ENCODE results near the gene PGPEP1. TPM values are rescaled to one million over a fixed set of nuclear protein-coding genes. Genes with fewer than 3 reads are reported as not detected.
A peak's percentile ranks its signal among the peaks of the same experiment; 100 is the strongest.
"Not testable (repeated sequence)": the region's sequence is repeated elsewhere in the genome, so short reads cannot be mapped to it uniquely, and the experiment has no call there.

The PGPEP1 gene
- total RNA-seq, 1 donor from 2014 or later, result 5.2 TPM

- Mint-ChIP-seq H3K36me3 (ENCODE audit: low read depth) (no peaks in the 10 kb centered on the region), H3K4me3 (peak overlapping the region; percentile 95)
Observed at GRCh38 chr19:18321734-18322102, 18.7 kb upstream of the PGPEP1 start.

GRCh38 chr19:18322318-18322758 is 18.1 kb upstream of the PGPEP1 start:
- H3K4me1 Mint-ChIP-seq, result peaks cover 30% of the 10 kb centered on the region
- H3K4me3 Mint-ChIP-seq, result peak overlapping the region; percentile 95
- TF ChIP-seq, protein P1, sequence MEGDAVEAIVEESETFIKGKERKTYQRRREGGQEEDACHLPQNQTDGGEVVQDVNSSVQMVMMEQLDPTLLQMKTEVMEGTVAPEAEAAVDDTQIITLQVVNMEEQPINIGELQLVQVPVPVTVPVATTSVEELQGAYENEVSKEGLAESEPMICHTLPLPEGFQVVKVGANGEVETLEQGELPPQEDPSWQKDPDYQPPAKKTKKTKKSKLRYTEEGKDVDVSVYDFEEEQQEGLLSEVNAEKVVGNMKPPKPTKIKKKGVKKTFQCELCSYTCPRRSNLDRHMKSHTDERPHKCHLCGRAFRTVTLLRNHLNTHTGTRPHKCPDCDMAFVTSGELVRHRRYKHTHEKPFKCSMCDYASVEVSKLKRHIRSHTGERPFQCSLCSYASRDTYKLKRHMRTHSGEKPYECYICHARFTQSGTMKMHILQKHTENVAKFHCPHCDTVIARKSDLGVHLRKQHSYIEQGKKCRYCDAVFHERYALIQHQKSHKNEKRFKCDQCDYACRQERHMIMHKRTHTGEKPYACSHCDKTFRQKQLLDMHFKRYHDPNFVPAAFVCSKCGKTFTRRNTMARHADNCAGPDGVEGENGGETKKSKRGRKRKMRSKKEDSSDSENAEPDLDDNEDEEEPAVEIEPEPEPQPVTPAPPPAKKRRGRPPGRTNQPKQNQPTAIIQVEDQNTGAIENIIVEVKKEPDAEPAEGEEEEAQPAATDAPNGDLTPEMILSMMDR (conservative IDR thresholded peaks at IDR 0.05), result no peak
- peak; percentile 40 for DNase-seq (ENCODE audit: low read depth, low spot score)
- no peaks in the 10 kb centered on the region for H3K9me3 Mint-ChIP-seq
- peak overlapping the region; percentile 76 for H3K27ac Mint-ChIP-seq (ENCODE audit: unreplicated experiment)
- no peaks in the 10 kb centered on the region for H3K27me3 Mint-ChIP-seq (ENCODE audit: low read depth)
- no peaks in the 10 kb centered on the region for H3K36me3 Mint-ChIP-seq (ENCODE audit: low read depth)

More at GRCh38 chr19:18321734-18322102, 18.7 kb upstream of the PGPEP1 start:
- TF ChIP-seq, protein P1 (conservative IDR thresholded peaks at IDR 0.05), result no peak
- Mint-ChIP-seq H3K4me1 (peaks cover 30% of the 10 kb centered on the region), H3K27me3 (ENCODE audit: low read depth) (no peaks in the 10 kb centered on the region), H3K9me3 (no peaks in the 10 kb centered on the region), H3K27ac (ENCODE audit: unreplicated experiment) (peak overlapping the region; percentile 76)
- no peak for DNase-seq (ENCODE audit: low read depth, low spot score)

GRCh38 chr19:18322759-18323460 is 17.5 kb upstream of the PGPEP1 start, which contains the start of gene LSM4:
LSM4 (minus strand) TSS chr19:18323076; CDS start chr19:18323020, 56 bp downstream.
- Mint-ChIP-seq H3K36me3 (ENCODE audit: low read depth) (no peaks in the 10 kb centered on the region), H3K9me3 (no peaks in the 10 kb centered on the region), H3K27ac (ENCODE audit: unreplicated experiment) (peak within 1 kb of the TSS; percentile 90), H3K4me3 (peak within 1 kb of the TSS; percentile 95), H3K4me1 (peaks cover 30% of the 10 kb centered on the region), H3K27me3 (ENCODE audit: low read depth) (no peaks in the 10 kb centered on the region)
- DNase-seq (ENCODE audit: low read depth, low spot score), result peak; percentile 97
- TF ChIP-seq, protein P1 (conservative IDR thresholded peaks at IDR 0.05), result peak; percentile 47

DNA sequence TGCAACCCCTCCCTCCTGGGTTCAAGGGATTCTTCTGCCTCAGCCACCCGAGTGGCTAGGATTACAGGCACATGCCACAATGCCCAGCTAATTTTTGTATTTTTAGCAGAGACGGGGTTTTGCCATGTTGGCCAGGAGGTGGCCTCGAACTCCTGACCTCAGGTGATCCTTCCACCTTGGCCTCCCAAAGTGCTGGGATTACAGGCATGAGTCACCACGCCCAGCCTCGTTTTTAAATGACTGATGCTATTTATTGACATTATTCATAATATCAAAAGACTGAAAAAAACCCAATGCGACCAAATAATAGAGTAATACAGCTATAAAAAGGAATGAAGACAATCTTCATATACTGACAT is 16.0 kb upstream of the PGPEP1 start:
- DNase-seq (ENCODE audit: low read depth, low spot score); H3K36me3 Mint-ChIP-seq (ENCODE audit: low read depth); H3K27me3 Mint-ChIP-seq (ENCODE audit: low read depth); H3K9me3 Mint-ChIP-seq; H3K27ac Mint-ChIP-seq (ENCODE audit: unreplicated experiment): not testable (repeated sequence)
- peaks cover 43% of the 10 kb centered on the region for H3K4me1 Mint-ChIP-seq
- peak overlapping the region; percentile 95 for H3K4me3 Mint-ChIP-seq

DNA sequence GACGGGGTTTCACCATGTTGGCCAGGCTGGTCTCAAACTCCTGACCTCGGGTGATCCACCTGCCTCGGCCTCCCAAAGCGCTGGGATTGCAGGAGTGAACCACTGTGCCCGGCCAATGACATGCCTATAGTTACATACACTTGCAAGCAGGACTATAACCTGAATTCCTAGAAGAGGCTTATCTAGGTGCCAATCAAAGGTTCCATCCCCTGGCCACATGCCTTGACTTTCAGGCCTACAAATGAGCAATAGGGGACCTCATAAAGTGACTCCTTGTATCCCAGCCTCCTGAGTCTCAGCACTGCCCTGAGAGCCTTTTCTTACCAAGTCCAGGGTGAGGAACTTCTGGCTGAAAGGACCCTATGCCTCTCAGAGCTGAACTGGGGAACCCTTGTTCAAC is 13.6 kb upstream of the PGPEP1 start:
- Mint-ChIP-seq H3K4me3 (no peak overlapping the region), H3K9me3 (no peaks in the 10 kb centered on the region), H3K27me3 (ENCODE audit: low read depth) (peaks cover 3% of the 10 kb centered on the region), H3K27ac (ENCODE audit: unreplicated experiment) (no peak overlapping the region), H3K4me1 (peaks cover 35% of the 10 kb centered on the region), H3K36me3 (ENCODE audit: low read depth) (no peaks in the 10 kb centered on the region)
- TF ChIP-seq, protein P1 (conservative IDR thresholded peaks at IDR 0.05), result no peak
- DNase-seq (ENCODE audit: low read depth, low spot score), result no peak

GRCh38 chr19:18328340-18329034 is 11.9 kb upstream of the PGPEP1 start:
- TF ChIP-seq, protein P1 (conservative IDR thresholded peaks at IDR 0.05), result peak; percentile 85
- H3K9me3 Mint-ChIP-seq, result no peaks in the 10 kb centered on the region
- H3K27ac Mint-ChIP-seq (ENCODE audit: unreplicated experiment), result peak overlapping the region; percentile 46
- peak overlapping the region; percentile 77 for H3K4me3 Mint-ChIP-seq
- peak; percentile 81 for DNase-seq (ENCODE audit: low read depth, low spot score)
- H3K36me3 Mint-ChIP-seq (ENCODE audit: low read depth), result no peaks in the 10 kb centered on the region
- peaks cover 21% of the 10 kb centered on the region for H3K4me1 Mint-ChIP-seq
- H3K27me3 Mint-ChIP-seq (ENCODE audit: low read depth), result peaks cover 3% of the 10 kb centered on the region
